ENCODE measurements around the gene SLC2A13. TPM values are rescaled to one million over a fixed set of nuclear protein-coding genes. Genes with fewer than 3 reads are reported as not detected.

The SLC2A13 gene
- total RNA-seq, 1 experiment from 2014 or later = 12.1 TPM

DNA sequence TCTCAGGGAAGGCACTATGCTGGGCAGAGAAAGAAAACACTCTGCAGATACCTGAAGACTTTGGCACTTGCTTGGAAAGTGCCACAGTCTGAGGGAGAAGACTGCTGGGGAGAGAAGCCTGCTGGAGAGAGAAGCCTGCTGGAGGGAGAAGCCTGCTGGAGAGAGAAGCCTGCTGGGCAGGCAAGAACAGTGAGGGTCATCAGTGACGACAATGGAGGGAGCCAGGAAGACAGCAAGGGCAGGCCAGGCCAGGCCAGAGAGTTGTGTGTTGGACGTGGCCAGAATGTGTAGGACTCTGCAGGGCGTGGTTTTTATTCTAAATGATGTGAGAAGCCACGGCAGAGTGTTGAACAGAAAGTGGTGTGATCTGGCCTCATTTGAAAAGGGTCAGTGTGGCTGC lies 301.0 kb downstream of the SLC2A13 start:
- Histone ChIP-seq H3K36me3 (ENCODE audit: control insufficient read depth, insufficient read depth, low read length) (no peaks in the 10 kb centered on the region), H3K4me1 (ENCODE audit: control insufficient read depth, insufficient read depth, low read length) (no peaks in the 10 kb centered on the region), H3K4me3 (ENCODE audit: low read depth in 2 of 2, low read length in 2 of 2) (no peak overlapping the region), H3K9me3 (ENCODE audit: control insufficient read depth, insufficient read depth, low read depth, low read length) (no peaks in the 10 kb centered on the region), H3K27me3 (ENCODE audit: control insufficient read depth, insufficient read depth, low read length) (no peaks in the 10 kb centered on the region), H3K27ac (ENCODE audit: low read length) (no peak overlapping the region)
- TF ChIP-seq, protein P1, sequence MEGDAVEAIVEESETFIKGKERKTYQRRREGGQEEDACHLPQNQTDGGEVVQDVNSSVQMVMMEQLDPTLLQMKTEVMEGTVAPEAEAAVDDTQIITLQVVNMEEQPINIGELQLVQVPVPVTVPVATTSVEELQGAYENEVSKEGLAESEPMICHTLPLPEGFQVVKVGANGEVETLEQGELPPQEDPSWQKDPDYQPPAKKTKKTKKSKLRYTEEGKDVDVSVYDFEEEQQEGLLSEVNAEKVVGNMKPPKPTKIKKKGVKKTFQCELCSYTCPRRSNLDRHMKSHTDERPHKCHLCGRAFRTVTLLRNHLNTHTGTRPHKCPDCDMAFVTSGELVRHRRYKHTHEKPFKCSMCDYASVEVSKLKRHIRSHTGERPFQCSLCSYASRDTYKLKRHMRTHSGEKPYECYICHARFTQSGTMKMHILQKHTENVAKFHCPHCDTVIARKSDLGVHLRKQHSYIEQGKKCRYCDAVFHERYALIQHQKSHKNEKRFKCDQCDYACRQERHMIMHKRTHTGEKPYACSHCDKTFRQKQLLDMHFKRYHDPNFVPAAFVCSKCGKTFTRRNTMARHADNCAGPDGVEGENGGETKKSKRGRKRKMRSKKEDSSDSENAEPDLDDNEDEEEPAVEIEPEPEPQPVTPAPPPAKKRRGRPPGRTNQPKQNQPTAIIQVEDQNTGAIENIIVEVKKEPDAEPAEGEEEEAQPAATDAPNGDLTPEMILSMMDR (IDR thresholded peaks at IDR 0.05) = no peak
- TF ChIP-seq, protein P2, sequence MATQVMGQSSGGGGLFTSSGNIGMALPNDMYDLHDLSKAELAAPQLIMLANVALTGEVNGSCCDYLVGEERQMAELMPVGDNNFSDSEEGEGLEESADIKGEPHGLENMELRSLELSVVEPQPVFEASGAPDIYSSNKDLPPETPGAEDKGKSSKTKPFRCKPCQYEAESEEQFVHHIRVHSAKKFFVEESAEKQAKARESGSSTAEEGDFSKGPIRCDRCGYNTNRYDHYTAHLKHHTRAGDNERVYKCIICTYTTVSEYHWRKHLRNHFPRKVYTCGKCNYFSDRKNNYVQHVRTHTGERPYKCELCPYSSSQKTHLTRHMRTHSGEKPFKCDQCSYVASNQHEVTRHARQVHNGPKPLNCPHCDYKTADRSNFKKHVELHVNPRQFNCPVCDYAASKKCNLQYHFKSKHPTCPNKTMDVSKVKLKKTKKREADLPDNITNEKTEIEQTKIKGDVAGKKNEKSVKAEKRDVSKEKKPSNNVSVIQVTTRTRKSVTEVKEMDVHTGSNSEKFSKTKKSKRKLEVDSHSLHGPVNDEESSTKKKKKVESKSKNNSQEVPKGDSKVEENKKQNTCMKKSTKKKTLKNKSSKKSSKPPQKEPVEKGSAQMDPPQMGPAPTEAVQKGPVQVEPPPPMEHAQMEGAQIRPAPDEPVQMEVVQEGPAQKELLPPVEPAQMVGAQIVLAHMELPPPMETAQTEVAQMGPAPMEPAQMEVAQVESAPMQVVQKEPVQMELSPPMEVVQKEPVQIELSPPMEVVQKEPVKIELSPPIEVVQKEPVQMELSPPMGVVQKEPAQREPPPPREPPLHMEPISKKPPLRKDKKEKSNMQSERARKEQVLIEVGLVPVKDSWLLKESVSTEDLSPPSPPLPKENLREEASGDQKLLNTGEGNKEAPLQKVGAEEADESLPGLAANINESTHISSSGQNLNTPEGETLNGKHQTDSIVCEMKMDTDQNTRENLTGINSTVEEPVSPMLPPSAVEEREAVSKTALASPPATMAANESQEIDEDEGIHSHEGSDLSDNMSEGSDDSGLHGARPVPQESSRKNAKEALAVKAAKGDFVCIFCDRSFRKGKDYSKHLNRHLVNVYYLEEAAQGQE (IDR thresholded peaks at IDR 0.05; ENCODE audit: insufficient read depth in 1 of 2, low read depth in 2 of 2, low read length in 1 of 2) = no peak
- TF ChIP-seq POLR2AphosphoS5 (IDR thresholded peaks at IDR 0.05; ENCODE audit: low read depth, low read length) = no peak
- no peak for TF ChIP-seq TCF7L2 (IDR thresholded peaks at IDR 0.05; ENCODE audit: low read depth, low read length)
- TF ChIP-seq SIN3A (IDR thresholded peaks at IDR 0.05; ENCODE audit: borderline replicate concordance, insufficient read depth, low read depth, low read length) = no peak
- intact Hi-C loops (cut with micrococcal nuclease; ENCODE audit: unreplicated experiment) (no loop called here), in situ Hi-C loops (cut with HindIII; ENCODE audit: low pct_unique_long_range_greater_than_20kb, low sequenced_read_pairs) (no loop called here)
- no peak for ATAC-seq
- BruUV-seq (replicated peaks) = no TSS peak
- CTCF ChIA-PET = no interaction called here
- POLR2A ChIA-PET = no interaction called here
- no peak for DNase-seq (ENCODE audit: low read depth, low spot score)

DNA sequence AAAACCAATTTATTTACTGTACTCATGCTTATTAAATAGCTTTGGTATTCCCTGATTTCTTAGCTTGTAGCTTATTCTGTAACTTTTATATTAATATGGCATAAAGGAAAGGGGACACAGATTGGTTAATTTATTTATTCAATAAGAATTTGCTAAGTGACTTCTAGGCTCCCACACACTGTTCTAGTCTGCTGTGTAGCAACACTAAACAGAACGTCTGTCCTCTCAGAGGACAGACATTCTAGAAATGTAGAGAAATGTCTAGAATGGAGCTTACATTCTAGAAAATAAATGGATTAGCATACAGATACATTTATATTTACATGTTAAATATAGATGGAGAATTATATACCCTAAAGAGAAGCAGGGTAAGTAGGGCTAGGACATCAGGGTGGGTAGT lies 301.4 kb downstream of the SLC2A13 start:
- H3K36me3 ChIP-seq (ENCODE audit: control insufficient read depth, insufficient read depth, low read length) = no peaks in the 10 kb centered on the region
- in situ Hi-C loops (cut with HindIII; ENCODE audit: low pct_unique_long_range_greater_than_20kb, low sequenced_read_pairs) = no loop called here
- no peaks in the 10 kb centered on the region for H3K9me3 ChIP-seq (ENCODE audit: control insufficient read depth, insufficient read depth, low read depth, low read length)
- TF ChIP-seq, protein P2 (IDR thresholded peaks at IDR 0.05; ENCODE audit: insufficient read depth in 1 of 2, low read depth in 2 of 2, low read length in 1 of 2) = no peak
- TF ChIP-seq, protein P1 (IDR thresholded peaks at IDR 0.05) = no peak
- TF ChIP-seq SIN3A (IDR thresholded peaks at IDR 0.05; ENCODE audit: borderline replicate concordance, insufficient read depth, low read depth, low read length) (no peak), POLR2AphosphoS5 (IDR thresholded peaks at IDR 0.05; ENCODE audit: low read depth, low read length) (no peak), TCF7L2 (IDR thresholded peaks at IDR 0.05; ENCODE audit: low read depth, low read length) (no peak)
- no peak overlapping the region for H3K4me3 ChIP-seq (ENCODE audit: low read depth in 2 of 2, low read length in 2 of 2)
- no peak for DNase-seq (ENCODE audit: low read depth, low spot score)
- ChIA-PET CTCF (no interaction called here), POLR2A (no interaction called here)
- H3K27me3 ChIP-seq (ENCODE audit: control insufficient read depth, insufficient read depth, low read length) = no peaks in the 10 kb centered on the region
- no TSS peak for BruUV-seq (replicated peaks)
- H3K27ac ChIP-seq (ENCODE audit: low read length) = no peak overlapping the region
- H3K4me1 ChIP-seq (ENCODE audit: control insufficient read depth, insufficient read depth, low read length) = no peaks in the 10 kb centered on the region
- intact Hi-C loops (cut with micrococcal nuclease; ENCODE audit: unreplicated experiment) = no loop called here
- ATAC-seq = no peak
